Activated CD4-positive, alpha-beta T cell treated with anti-CD3 and anti-CD28 coated beads, Interleukin-2, amount 10 ng/mL, durations not matched to agents 7 days and 5 days (primary cell): ENCODE results near the gene PRDM15. TPM values are rescaled to one million over a fixed set of nuclear protein-coding genes. Genes with fewer than 3 reads are reported as not detected.

Experiments used
- CTCF ChIA-PET: fragments of 350-600 bp; sonication (Branson Sonifier 250); formaldehyde crosslinking; loops from one replicate; lab custom pipeline; 2021; ENCODE audit warnings: antibody characterized with exemption; lab: Charles Lee
- POLR2A ChIA-PET: fragments of 350-600 bp; sonication (Branson Sonifier 250); formaldehyde crosslinking; loops from one replicate; lab custom pipeline; 2021; ENCODE audit warnings: antibody characterized with exemption; lab: Charles Lee
- DNase-seq: peaks from one replicate; pipeline ENCODE4 v3.0.0-alpha.2; 2020
- H3K27ac Mint-ChIP-seq: one replicate; pipeline ENCODE4 v1.8.0; 2021; ENCODE audit warnings: mild to moderate bottlenecking, moderate library complexity, mixed read lengths
- H3K27me3 Mint-ChIP-seq: one replicate; pipeline ENCODE4 v1.8.0; 2021; ENCODE audit warnings: mixed read lengths
- H3K36me3 Mint-ChIP-seq: one replicate; pipeline ENCODE4 v1.8.0; 2021; ENCODE audit warnings: low read depth, mixed read lengths
- H3K4me1 Mint-ChIP-seq: one replicate; pipeline ENCODE4 v1.8.0; 2021; ENCODE audit warnings: mixed read lengths
- H3K4me3 Mint-ChIP-seq: one replicate; pipeline ENCODE4 v1.8.0; 2021; ENCODE audit warnings: mild to moderate bottlenecking, moderate library complexity, mixed read lengths
- H3K9me3 Mint-ChIP-seq: one replicate; pipeline ENCODE4 v1.8.0; 2021; ENCODE audit warnings: mixed read lengths
- total RNA-seq, 2 experiments: library from RNA; stranded (reverse); gene quantifications; one replicate each; pipeline ENCODE4 v1.2.3, GENCODE V29; 2021

Gene PRDM15
- total RNA-seq, 2 experiments from 2014 or later, result 10.0 to 10.3 TPM

DNA sequence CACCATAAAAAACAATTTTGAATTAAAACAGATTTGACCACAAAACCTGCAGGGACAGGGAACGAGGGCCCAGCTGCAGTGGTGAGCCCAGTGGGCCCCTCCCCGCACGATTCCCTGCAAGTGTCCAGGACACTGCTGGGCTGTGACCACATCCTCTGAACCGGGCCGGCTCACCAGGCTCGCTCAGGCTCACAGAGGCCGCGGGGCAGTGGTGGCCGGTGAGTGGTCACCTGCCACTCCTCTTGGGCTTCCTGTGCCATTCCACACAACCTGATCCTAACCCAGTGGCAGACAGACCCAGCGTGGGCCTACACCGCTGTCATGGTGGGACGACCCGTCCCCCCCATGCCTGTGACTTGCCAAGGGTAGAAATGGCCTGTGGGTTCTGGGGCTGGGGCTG lies 75.8 kb downstream of the PRDM15 start:
- H3K27ac Mint-ChIP-seq, result no peak overlapping the region
- H3K27me3 Mint-ChIP-seq, result no peaks in the 10 kb centered on the region
- DNase-seq, result no peak
- peaks cover 5% of the 10 kb centered on the region for H3K9me3 Mint-ChIP-seq
- no peaks in the 10 kb centered on the region for H3K4me1 Mint-ChIP-seq
- CTCF ChIA-PET, result interaction anchor here (0.6 kb wide), 1 partner anchor 309 kb away, joined by 3 read pairs; no protein-coding TSS in a partner anchor
- H3K4me3 Mint-ChIP-seq, result no peak overlapping the region
- H3K36me3 Mint-ChIP-seq, result peaks cover 17% of the 10 kb centered on the region
- POLR2A ChIA-PET, result no interaction called here

DNA sequence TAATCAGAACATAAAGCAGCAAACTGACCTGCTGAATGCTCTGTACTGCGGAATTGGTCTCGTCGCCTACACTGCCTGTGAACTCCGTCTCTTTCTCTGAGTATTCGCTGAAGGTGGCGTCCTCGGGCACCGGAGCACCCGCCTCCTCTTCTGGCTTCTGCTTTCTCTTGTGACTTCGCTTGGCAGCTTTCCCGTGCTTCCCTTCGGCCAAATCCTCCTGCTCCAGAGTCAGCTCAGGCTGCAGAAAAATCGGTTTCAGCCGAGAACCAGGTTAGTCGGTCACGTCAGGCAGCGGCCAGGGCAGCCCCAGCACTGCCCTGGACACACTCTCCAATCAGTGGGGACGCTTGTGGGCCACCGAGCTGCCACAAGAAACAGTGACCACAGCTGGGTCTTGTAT lies 76.5 kb downstream of the PRDM15 start:
- Mint-ChIP-seq H3K36me3 (peaks cover 16% of the 10 kb centered on the region), H3K27ac (no peak overlapping the region), H3K27me3 (no peaks in the 10 kb centered on the region), H3K9me3 (peaks cover 5% of the 10 kb centered on the region), H3K4me1 (no peaks in the 10 kb centered on the region), H3K4me3 (no peak overlapping the region)
- ChIA-PET POLR2A (no interaction called here), CTCF (no interaction called here)
- DNase-seq, result no peak

DNA sequence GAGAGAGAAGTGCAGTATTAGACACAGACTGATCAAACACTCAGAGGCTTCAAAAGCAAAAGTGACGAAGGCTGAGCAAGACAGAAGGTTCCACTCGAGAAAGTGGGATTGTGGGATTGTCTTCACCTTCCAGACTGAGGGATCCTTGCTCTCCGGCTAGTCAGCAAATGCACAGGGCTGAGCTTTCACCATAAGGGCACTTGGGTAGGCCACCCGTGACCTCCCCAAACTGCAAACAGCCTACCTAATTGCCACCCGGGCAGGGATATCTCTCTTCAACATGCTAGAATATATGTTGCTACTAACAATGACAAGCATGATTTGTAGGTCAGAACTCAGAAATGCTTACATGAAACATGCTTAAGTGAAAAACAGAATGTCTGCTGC lies 77.0 kb downstream of the PRDM15 start:
- no peak overlapping the region for H3K27ac Mint-ChIP-seq
- H3K36me3 Mint-ChIP-seq, result peaks cover 12% of the 10 kb centered on the region
- ChIA-PET POLR2A (no interaction called here), CTCF (no interaction called here)
- H3K27me3 Mint-ChIP-seq, result no peaks in the 10 kb centered on the region
- H3K4me3 Mint-ChIP-seq, result no peak overlapping the region
- H3K4me1 Mint-ChIP-seq, result no peaks in the 10 kb centered on the region
- DNase-seq, result no peak
- H3K9me3 Mint-ChIP-seq, result peaks cover 5% of the 10 kb centered on the region

DNA sequence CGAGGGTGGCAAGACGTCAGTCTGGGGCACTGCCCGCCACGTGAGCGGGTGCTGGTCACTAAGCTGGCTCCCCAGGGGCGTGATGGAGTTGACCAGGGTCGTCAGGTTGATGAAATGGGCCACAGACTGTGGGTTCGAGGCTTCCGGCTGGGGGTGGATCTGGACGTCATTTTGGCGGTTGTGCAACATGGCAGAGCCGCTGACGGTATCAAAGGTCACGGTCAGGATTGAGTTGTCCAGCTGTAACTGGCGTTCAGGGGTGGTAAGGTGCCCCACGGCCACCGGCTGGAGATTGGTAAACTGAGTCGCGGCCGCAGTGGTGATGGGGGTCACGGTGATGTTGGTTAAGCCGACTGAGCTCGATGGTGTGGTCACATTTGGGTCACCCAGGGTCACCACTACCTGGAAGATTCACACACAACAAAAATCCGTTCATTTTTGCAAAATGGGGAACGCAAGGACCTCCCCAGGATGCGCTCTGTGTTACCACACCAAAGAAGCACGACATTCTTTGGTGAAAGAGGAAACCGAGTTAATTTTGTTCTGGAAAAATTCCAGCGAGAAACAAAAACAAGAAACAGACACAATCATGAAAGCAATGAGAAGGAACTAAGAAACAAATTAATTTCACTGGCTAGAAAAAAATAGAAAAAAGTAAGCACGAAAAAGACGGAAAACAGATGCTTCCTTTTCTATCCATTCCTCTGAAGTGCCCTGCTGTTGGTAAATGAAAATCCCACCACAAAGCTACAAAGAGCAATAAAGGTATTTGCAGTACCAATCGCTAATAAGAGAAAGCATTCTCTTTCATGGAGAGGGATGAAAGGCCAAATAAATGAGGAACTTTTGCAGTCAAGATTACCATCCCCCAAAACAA lies 77.6 kb downstream of the PRDM15 start:
- H3K27me3 Mint-ChIP-seq, result no peaks in the 10 kb centered on the region
- peaks cover under 1% of the 10 kb centered on the region for H3K9me3 Mint-ChIP-seq
- H3K4me3 Mint-ChIP-seq, result no peak overlapping the region
- peaks cover 7% of the 10 kb centered on the region for H3K36me3 Mint-ChIP-seq
- ChIA-PET CTCF (no interaction called here), POLR2A (no interaction called here)
- no peaks in the 10 kb centered on the region for H3K4me1 Mint-ChIP-seq
- H3K27ac Mint-ChIP-seq, result no peak overlapping the region
- no peak for DNase-seq

DNA sequence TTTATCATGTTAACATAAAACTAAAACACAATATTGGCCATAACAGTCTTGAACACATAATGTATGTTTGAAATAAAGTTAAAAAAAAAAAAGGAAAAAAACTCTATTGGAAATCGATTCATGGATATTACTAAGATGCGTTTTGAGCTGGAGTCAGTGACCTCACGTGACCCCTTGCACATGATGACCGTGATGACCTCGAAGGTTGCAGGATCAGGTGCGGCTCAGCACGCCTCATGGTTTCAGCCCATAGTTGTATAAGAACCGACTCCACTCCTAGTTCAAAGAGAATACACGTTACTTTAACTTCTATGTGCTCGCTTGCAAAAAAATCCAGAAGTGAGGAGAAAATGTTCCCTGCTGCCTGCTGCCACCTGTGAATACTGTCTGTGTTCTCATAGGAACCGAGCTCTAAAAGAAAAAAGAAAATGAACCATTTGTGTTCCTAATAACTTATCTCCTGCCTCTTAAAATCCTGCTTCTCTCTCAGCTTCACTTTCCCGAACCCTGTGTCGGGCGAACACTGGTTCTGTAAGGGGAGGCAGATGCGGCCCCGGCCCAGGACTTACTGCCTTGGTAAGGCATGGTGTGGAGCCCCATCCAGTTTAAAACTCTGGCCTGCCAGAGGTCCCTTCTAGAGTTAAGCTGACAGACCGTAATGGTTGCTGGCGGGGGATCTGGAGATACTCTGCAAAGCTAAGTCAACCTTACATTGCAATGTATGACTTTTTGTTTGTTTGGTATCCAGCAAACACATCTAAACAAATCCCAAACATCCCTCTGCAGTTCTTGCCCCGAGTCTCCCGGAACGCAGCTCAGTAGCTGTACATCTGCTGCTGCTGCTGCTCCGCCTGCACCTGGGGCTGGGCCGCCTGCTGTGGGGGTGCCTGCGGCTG lies 78.5 kb downstream of the PRDM15 start:
- H3K27ac Mint-ChIP-seq, result no peak overlapping the region
- H3K4me1 Mint-ChIP-seq, result no peaks in the 10 kb centered on the region
- H3K27me3 Mint-ChIP-seq, result no peaks in the 10 kb centered on the region
- H3K4me3 Mint-ChIP-seq, result no peak overlapping the region
- H3K9me3 Mint-ChIP-seq, result no peaks in the 10 kb centered on the region
- peaks cover 7% of the 10 kb centered on the region for H3K36me3 Mint-ChIP-seq
- CTCF ChIA-PET, result no interaction called here
- POLR2A ChIA-PET, result no interaction called here
- no peak for DNase-seq

DNA sequence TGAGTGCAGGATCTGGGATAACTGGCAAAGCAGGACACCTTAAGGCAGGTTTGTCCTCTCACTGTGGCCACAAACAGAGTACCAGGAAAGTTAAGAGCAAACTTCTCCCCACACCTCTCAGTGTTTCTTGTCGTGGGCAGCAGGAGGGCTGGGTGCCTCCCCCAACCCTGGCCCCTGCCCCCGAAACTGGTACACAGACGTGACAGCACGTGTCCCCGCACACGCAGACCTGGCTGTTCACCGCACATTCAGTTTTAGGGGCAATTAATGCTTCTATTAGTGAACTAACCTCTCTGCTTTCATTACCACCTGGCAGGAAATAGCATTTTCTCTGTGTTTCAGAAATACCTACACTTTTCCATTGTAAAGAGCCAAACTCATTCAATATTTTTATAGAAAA lies 79.4 kb downstream of the PRDM15 start:
- Mint-ChIP-seq H3K36me3 (peaks cover 7% of the 10 kb centered on the region), H3K9me3 (no peaks in the 10 kb centered on the region), H3K27ac (no peak overlapping the region), H3K27me3 (no peaks in the 10 kb centered on the region), H3K4me3 (no peak overlapping the region), H3K4me1 (no peaks in the 10 kb centered on the region)
- POLR2A ChIA-PET, result no interaction called here
- CTCF ChIA-PET, result no interaction called here
- no peak for DNase-seq

DNA sequence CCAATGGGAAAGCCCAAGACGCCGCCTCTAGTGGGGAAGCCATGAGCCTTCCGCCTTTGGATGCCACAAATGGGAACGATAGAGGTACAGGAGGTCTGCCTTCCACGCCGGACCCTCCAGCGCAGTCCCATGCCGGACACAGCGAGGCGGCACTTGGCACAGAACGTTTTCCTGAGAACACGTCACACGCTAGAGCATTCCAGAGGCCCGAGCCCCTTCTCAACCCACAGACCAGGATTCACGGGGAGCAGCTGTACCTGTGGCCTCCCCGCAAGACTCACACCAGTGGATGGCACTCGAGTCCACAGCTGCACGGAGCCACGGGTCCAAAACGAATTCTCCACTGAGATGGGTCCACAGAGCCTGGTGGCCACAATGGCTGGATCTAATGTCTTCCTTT lies 80.8 kb downstream of the PRDM15 start:
- ChIA-PET CTCF (no interaction called here), POLR2A (no interaction called here)
- Mint-ChIP-seq H3K4me1 (no peaks in the 10 kb centered on the region), H3K9me3 (peaks cover 5% of the 10 kb centered on the region), H3K36me3 (peaks cover 7% of the 10 kb centered on the region), H3K4me3 (no peak overlapping the region), H3K27ac (no peak overlapping the region), H3K27me3 (no peaks in the 10 kb centered on the region)
- no peak for DNase-seq

DNA sequence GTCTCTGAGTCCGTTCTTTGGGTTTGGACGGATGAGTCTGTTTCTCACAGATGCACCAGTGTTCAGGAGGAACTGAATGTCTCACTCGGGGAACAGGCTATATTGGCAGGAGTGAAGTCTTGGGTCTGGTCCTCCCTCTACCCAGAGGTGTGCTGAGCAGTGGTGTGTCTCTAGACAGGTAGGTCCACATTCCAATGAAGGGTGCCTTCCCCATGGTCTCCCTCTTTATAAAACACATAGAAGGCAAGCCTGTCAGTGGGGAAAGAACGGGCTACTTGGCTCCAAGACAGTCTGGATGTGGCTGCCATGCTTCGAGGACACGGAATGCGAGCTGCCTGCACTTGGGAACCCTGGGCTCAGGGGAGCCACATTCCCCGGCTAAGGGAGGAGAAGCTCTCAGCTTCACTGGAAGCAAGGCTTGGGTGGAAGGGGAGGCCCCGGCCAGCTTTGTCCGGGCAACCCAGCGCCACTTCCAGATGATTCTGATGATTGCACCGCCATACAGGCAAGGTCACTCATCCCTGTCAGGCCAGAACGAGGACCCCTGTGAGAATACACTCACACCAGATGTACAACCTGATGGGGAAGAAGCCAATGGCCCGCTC lies 82.6 kb downstream of the PRDM15 start:
- DNase-seq, result no peak
- H3K4me3 Mint-ChIP-seq, result no peak overlapping the region
- no peaks in the 10 kb centered on the region for H3K4me1 Mint-ChIP-seq
- CTCF ChIA-PET, result interaction anchor here (0.6 kb wide), 1 partner anchor 257 kb away, joined by 3 read pairs; no protein-coding TSS in a partner anchor
- peaks cover 5% of the 10 kb centered on the region for H3K27me3 Mint-ChIP-seq
- peaks cover 5% of the 10 kb centered on the region for H3K36me3 Mint-ChIP-seq
- peaks cover 15% of the 10 kb centered on the region for H3K9me3 Mint-ChIP-seq
- no peak overlapping the region for H3K27ac Mint-ChIP-seq
- POLR2A ChIA-PET, result no interaction called here

DNA sequence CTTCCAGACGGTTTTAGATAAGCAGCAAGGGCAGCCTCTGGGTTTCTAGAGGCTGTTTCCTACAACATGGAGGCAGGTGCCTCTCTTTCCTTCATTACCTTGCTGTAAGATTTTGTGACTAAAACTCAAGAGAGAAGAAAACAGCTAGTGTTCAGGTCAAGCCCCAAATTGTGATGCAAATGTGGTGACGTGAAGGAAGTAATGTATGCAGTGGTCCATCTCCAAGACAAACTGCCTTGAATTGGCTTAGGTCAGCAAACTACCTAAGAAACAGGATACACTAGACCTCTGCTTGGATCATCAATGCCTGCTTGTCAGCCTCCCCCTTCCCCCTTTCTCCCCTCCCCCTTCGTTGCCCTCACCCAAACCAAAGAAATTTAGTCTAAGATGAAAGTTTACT lies 83.4 kb downstream of the PRDM15 start:
- ChIA-PET POLR2A (no interaction called here), CTCF (no interaction called here)
- Mint-ChIP-seq H3K9me3 (peaks cover 15% of the 10 kb centered on the region), H3K4me3 (no peak overlapping the region), H3K4me1 (no peaks in the 10 kb centered on the region), H3K27ac (no peak overlapping the region), H3K27me3 (peaks cover 5% of the 10 kb centered on the region), H3K36me3 (peaks cover 4% of the 10 kb centered on the region)
- DNase-seq, result no peak

DNA sequence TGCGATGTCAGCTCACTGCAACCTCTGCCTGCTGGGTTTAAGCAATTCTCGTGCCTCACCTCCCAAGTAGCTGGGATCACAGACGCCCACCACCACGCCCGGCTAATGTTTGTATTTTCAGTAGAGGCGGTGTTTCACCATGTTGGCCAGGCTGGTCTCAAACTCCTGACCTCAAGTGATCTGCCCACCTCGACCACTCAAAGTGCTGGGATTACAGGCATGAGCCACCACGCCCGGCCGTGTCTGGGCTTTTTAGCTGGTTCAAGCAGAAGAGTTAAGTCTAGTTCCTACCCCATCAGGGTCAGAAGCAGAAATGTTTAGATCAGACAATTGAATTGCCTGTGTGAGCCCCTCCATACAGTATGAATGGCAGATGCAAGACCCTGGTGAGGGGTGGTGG lies 84.5 kb downstream of the PRDM15 start:
- no peak for DNase-seq
- ChIA-PET CTCF (no interaction called here), POLR2A (no interaction called here)
- peaks cover 9% of the 10 kb centered on the region for H3K27me3 Mint-ChIP-seq
- peaks cover 15% of the 10 kb centered on the region for H3K9me3 Mint-ChIP-seq
- no peaks in the 10 kb centered on the region for H3K36me3 Mint-ChIP-seq
- no peak overlapping the region for H3K4me3 Mint-ChIP-seq
- H3K27ac Mint-ChIP-seq, result no peak overlapping the region
- H3K4me1 Mint-ChIP-seq, result no peaks in the 10 kb centered on the region

DNA sequence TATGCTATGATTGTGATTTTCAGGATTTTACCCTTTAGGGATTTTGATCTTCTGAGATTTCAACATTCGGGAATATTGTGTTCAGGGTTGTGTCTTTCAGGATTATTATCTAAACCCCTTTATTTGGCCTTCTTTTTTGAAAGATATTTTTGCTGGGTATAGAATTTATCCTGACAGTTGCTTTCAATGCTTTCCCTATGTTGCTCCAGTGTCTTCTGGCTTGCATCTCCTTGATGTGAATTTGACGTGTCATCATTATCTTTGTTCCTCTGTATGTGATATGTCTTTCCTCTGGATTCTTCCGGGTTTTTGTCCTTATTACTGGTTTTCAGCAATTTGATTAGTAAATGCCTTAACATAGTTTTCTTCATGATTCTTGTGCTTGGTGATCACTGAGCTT lies 86.4 kb downstream of the PRDM15 start:
- Mint-ChIP-seq H3K27me3 (peaks cover 22% of the 10 kb centered on the region), H3K4me3 (no peak overlapping the region), H3K9me3 (peaks cover 15% of the 10 kb centered on the region), H3K27ac (no peak overlapping the region), H3K4me1 (no peaks in the 10 kb centered on the region), H3K36me3 (no peaks in the 10 kb centered on the region)
- ChIA-PET CTCF (no interaction called here), POLR2A (no interaction called here)
- DNase-seq, result no peak

DNA sequence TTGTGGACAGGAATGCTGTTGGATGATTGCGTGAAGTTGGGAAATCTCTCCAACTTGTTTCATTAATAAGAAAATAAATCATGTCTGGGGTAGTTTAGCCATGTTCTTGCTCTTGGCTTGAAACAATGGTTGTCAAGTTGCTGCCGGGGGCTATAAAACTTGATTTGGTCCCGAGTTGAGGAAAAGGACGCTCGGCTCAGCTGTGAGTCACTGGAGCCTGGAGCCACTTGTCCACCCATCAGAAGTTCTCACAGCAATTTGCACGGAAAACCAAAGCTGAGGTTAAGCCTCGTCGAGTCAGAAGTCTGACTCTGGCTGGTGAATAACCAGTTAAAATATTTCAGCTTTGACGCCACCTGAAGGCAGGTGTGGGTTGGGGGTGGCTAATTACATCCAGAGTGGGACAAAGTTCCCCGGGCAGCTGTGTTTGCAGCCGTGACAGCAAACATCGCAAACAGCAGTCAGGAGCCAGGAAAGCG lies 92.6 kb downstream of the PRDM15 start:
- Mint-ChIP-seq H3K4me1 (peaks cover 8% of the 10 kb centered on the region), H3K36me3 (no peaks in the 10 kb centered on the region), H3K27ac (no peak overlapping the region), H3K4me3 (no peak overlapping the region), H3K9me3 (no peaks in the 10 kb centered on the region), H3K27me3 (peaks cover 42% of the 10 kb centered on the region)
- DNase-seq, result no peak
- POLR2A ChIA-PET, result interaction anchor here (0.6 kb wide), 1 partner anchor 19 kb away, joined by 3 read pairs; no protein-coding TSS in a partner anchor
- CTCF ChIA-PET, result interaction anchor here (1.0 kb wide), 1 partner anchor 10 kb away, joined by 4 read pairs; no protein-coding TSS in a partner anchor
